DND-41 (cell line): ENCODE measurements around the gene RALGPS2.

Experiments used
- CTCF ChIP-seq: IDR thresholded peaks from 2 replicates; pipeline ENCODE4 v1.5.1; 2012; ENCODE audit warnings: borderline replicate concordance, low read length, moderate library complexity, mild to moderate bottlenecking; ENCODE audit not compliant: poor library complexity, severe bottlenecking; ENCODE audit errors: extremely low read depth
- EZH2 ChIP-seq: IDR thresholded peaks from 3 replicates; pipeline ENCODE4 v1.6.1; 2012; ENCODE audit warnings: borderline replicate concordance, low read depth, mild to moderate bottlenecking, moderate library complexity, low read length, inconsistent platforms; ENCODE audit not compliant: severe bottlenecking

GRCh38 chr1:178749581-178750166, 24.6 kb downstream of the RALGPS2 start:
- TF ChIP-seq CTCF = no peak
- no peak for TF ChIP-seq EZH2
